Stimulated activated CD4-positive, alpha-beta T cell treated with anti-CD3 and anti-CD28 coated beads, Interleukin-1b, Interleukin-23, amount 100 ng/mL, for 4 hours (primary cell): ENCODE measurements around the gene PAXX.
"Not testable (repeated sequence)": the region's sequence is repeated elsewhere in the genome, so short reads cannot be mapped to it uniquely, and the experiment has no call there.

Experiments
- DNase-seq, 2 donors: peaks; one replicate each; pipeline ENCODE4 v3.0.0-alpha.2; 2020; ENCODE audit warnings: low read depth in 2 of 2

PAXX gene

DNA sequence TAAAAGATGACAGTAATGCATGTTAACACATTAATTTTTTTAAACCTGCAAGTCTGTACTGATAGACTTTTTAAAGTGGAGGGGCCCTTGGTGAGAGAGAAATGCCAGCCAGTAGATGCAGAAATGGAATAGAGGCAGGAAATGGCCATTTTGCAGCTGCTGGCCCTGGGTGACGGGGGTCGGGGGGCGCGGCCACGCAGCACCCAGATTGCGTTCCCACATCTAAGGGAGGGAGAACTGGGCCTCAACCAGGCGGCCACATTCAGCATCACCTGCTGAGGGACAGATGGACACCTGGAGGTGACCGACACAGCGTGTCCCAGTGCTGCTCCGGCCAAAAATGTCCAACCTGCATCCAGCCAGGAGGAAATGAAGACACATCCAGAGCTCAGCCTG is 10.4 kb downstream of the PAXX start:
- no peak for DNase-seq

DNA sequence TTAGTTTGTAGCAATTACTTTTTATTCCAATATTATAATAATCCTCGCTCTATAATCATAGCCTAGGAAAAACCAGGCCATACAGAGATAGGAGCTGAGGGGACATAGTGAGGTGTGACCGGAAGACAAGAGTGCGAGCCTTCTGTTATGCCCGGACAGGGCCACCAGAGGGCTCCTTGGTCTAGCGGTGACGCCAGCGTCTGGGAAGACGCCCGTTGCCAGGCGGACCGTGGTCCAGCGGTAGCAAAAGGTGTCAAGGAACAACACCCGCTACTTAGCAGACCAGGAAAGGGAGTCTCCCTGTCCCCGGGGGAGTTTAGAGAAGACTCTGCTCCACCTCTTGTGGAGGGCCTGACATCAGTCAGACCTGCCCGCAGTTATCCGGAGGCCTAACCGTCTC is 12.1 kb downstream of the PAXX start:
- DNase-seq, result not testable (repeated sequence)

DNA sequence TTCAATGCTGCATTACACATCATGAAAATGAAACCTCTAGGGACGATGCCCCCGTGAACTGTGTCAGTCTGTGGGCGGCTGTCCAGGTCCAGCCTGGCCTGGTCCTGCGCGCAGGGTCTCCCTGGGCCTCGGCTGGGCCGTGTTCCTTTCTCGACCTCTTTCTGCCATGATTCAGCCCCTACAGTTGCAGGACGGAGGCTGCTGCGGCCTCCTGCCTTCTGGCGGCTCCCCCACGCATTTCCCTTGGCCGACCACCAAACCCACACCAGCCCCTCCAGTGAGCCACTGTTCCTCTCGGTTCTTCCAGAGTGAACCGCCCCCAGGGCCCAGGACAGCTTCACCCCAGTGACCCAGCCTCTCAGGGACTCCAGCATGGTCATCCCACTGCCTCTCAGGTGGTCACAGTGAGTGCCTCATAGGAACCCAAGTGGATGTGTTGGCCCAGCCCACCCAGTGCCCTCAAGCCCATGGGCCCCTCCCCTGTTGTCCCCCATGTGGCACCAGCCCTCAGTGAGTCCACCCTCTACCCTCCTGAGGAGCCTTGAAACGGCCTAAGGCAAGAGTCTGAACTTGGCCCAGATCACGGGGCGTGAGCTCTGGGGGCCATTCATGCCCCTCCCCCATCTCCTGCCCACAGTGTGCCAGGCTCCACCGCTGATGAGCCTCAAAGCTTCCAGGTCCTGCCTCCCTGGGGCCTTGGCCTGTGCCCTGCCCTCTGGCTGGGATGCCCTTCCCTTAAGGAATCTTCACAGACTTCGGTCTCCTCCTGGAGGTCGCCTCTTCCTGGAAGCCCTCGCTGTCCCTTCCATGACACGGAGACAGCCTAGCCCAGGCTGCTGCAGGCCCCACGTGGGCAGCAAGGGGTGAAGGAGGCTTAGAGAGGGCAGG is 14.1 kb downstream of the PAXX start:
- no peak for DNase-seq

DNA sequence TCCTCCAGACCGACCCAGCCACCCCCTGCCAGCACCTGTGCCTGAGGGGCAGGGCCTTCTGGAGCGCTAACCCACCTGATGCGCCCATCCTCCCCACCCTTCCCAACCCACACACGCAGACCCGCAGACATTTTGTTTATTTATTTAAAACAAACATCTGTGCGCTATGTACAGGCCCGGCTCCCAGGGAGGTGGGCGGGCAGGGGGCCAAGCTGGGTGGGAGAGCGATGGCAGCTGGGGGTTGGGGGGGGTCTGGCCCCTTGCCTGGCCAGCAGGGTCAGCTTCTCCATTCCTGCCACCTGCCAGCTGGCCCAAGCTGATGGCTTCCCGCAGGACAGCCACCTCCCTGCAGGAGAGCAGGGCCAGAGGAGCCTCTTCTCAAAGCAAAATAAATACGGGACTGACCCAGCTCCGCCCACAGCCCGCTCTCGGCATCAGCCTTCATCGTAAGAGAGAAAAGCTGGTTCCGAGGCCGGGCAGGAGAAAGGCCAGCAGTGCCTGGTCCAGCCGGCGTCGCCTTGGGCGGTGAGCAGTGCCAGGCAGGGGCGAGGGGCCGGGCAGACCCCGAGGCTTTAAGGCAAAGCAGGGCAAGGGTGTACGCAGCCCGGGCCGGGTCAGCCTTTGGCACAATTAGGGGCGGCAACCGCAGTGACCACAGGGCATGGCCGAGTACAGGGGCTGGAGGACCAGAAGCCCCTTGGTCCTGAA is 15.0 kb downstream of the PAXX start:
- DNase-seq, result no peak

DNA sequence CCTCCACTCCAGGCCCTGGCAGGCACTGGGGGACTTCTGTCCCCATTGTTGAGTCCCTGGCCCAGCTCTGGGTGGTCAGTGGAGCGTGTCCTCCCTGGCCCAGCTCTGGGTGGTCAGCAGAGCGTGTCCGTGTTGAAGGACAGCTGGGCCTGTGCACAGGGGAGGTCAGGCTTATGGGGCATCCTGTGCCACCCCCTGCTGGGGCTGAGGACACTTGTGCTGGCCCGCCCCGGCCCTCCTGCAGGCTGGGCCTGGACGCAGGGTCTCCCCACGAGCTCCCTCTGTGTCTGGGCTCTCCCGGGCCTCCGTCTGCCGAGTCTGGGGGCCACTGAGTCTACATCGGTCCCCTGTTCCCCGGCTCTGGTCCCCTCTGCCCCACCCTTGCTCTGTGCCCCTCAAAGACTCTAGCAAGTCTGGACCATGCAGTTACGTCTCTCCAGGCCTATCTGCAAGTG is 15.6 kb downstream of the PAXX start:
- no peak for DNase-seq

DNA sequence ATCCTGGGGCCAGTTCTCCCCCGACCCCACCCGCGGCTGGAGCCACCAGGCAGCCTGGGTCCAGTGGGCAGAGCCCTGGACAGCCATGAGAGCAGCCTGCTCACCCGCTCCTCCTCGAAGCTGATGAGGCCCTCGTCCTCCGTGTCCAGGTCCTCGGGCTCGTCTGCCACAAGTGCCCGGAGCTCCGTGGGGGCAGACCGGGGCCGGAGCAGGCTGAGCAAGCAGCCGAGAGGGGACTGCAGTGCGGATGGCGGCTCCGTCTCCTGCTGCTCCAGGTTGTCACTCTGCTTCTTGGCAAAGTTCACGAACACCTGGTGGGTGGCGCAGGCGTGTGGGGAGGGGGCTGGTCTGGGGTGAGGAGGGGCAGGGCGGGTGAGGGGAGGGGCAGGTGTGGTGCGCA is 16.1 kb downstream of the PAXX start:
- DNase-seq, result no peak

DNA sequence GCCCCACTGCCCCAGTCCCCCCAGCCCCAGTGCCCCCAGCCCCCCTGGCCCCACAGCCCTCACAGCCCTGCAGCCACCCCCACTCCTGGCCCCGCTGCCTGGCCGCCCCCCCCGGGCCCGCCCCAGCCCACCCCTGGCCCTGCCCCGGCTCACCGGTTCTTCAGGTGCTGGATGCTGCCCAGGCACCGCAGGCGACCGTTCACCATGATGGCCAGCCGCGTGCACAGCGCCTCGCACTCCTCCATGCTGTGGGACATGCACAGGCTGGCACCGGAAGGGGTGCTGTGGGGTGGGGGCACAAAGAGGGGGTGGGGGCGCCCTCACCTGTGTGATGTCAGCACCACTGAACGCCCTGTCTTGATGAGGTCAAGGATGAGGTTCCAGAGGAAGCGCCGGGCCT is 17.0 kb downstream of the PAXX start:
- DNase-seq, result no peak

DNA sequence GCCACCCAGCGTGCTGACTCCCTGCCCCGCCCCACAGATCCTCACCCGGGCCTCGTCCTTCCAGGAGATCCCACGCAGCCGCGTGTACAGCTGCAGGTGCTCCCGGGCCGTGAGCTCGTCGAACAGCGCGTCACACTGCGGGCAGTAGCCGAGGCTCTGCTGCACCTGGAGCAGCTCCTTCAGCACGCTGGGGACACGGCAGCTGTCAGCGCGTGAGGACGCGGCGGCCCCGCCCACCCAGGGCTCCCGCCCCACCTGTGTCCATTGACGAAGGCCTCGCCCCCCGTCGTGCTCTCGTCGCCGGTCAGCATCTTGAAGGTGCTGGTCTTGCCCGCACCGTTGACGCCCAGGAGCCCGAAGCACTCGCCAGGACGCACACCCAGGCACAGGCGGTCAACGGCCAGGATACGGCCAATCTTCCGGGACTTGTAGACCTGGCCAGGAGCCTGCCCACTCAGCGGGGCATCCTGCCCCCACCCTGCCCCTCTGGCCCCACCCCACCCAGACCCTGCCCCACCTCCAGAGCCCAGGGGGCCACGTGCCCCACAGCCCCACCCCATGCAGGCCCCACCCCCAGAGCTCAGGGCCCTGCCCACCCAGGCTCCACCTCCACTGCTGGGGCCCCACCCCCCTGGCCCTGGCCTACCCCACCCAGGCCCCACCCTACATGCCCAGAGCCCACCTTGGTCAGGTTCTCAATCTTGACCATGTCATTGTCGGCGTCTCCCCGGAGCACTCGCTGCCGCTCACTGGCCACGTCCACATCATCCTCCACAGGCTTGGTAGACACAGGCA is 17.9 kb downstream of the PAXX start:
- DNase-seq, result no peak

DNA sequence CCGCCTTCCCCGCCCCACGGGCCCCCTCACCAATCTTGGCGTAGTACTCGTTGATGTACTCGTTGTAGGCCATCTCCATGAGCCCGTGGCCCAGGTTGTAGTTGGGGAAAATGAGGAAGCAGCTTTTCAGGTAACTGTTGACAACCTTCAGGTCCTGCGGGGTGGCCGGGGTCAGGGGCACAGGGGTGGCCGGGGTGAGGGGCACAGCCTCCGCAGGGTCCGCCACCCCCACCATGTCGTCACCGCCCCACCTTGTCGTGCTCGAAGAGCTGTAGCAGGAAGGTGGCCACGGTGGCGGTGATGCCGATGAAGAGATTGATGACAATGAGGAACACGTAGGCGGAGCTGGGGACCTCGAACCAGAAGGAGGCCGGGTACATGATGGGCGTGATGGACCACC is 18.9 kb downstream of the PAXX start:
- no peak for DNase-seq

DNA sequence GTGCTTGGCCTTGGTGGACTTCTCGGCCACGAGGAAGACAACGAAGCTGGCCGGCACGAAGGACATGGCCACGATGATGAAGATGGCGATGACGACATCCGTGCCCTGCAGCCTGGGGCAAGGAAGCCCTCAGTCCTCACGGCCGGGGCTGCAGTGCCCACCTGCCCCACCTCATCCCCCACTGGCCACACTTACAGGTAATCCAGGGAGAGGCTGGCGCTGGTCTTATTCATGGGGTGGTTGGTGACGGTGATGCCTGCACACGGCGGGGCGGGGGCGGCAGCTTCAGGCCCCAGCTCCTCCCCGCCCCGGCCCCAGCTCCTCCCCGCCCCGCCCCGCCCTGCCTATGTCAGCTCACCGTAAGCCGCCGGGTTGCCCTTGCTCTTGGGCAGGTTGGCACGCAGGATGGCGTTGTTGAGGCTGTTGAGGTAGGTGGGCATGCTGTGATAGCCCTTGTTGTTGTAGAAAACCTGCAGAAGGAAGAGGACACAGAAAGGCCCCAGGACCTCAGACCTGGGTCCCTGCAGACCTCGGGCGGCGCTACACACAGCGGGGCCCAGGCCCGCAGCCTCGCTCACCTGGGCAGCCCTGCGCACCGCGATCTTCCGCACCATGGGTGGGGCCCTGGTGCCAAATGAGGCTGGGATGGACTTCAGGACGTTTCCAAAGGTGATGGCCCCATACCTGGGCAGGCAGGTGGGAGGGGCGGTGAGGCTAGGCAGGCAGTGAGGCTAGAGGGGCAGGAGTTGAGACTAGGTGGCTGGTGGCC is 19.9 kb downstream of the PAXX start:
- DNase-seq, result no peak

DNA sequence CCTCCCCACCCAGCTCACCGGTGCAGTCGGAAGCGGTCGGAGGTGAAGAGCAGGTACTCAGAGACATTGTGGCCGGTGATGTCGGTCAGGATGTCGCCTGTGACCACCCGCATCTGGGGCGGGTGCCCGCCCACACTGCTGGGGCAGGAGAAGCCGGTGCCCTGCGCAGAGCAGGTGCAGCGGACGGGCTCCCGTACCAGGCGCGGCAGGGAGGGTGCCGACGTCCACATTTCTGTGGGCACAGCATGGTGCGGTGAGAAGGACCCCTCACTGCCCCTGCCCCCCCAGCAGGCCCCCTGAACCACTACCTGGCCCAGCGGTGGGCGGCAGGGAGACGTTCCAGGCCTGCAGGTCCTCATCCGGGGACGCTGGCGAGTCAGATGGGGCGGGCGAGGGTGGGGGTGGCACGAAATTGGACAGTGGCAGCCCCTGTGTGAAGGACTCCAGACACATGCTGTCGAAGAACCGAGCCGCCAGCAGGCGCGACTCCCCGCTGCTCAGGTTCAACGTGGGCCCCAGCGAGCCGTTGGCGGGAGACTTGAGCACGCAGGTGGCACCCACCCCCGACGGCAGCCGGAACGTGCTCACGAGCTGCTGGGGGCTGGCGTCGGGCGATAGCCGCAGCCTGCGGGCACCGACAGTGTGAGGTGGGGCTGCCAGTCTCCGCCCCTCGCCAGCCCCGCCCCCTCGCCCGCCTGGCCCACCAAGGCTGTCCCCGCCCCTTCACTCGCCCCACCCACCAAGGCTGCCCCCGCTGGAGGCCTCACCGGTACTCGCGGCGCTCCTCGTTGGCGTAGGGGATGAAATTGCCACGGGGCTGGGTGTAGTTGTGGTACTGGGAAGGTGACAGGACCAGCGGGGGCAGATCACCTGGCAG is 20.7 kb downstream of the PAXX start:
- DNase-seq, result no peak

DNA sequence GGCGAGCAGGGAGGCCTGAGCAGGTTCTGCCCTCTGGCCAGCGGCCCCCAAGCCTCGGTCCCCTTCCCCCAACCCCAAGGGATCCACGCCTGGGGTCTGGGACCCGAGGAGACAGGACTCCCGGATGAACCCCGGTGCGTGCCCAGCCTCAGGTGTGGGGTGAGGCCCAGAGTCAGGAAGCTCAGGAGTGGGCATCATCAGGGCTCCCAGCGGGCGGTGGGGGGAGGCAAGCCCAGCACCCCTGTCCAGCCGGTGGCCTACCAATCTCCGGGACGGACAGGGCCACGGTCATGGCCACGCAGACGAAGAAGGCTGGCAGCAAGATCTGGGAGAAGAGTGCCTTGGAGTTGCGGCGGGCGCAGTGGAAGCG is 21.3 kb downstream of the PAXX start:
- no peak for DNase-seq

DNA sequence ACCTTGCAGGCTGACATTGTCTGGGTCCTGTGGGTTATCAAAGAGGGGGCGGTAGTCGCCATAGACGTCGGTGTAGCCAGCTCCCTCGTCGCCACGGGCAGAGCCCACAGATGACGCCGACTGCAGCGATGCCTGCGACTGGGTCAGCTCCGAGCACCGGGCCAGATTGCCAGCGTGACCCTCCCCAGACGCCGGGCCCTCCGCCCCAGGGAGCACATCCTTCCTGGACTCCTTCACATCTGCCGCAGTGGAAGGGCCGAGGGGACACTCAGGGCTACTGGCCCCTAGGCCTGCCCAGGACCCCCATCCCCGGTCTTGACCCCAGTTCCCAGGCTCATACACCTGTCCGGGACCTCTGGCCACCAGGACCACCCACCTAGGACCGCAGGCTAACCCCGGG is 21.9 kb downstream of the PAXX start:
- DNase-seq, result no peak

DNA sequence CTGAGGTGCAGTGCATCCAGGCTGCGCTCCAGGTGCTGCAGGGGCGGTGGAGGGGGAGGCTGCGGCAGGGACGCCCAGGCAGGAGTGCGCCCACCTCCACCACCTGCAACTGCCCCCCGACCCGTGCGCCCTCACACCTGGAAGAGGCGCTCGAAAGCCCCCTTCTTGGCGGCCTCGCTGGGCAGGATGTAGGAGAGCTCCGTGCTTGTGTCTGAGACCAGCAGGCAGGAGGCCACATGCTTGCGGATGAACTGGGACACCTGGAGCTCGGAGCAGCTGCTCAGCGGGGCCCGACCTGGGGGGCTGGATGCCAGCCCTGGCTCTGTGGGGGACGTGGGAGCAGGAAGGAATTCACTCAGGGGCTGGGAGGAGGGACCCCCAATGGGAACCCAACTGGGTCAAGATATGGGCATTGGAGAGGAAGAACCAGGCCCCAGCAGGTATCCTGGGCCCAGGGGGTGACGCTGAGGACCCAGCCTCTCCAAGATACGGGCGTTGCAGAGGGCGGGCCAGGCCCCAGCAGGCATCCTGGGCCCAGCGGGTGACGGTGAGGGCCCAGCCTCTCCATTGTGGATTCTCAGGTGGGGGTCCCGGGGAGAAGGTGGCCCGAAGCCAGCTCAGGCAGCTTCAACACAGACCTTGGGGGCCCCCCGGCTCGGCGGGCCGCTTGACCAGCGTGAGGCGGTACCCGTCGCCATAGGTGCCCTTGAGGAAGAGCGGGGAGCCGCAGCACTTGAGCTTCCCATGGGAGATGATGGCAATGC is 22.7 kb downstream of the PAXX start:
- no peak for DNase-seq

DNA sequence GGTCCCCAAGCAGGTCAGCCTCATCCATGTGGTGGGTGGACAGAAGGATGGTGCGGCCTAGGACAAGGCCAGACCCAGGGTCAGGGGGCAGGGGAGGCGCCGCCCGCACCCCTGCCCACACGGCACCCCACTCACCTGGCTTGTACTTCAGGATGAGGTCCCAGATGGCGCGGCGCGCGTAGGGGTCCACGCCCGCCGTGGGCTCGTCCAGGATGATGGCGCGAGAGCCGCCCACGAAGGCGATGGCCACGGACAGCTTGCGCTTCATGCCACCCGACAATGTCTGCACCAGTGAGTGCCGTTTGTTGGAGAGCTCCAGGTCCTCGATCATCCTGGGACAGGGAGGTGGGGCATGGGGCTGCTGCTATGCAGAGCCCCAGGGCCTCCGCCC is 23.3 kb downstream of the PAXX start:
- no peak for DNase-seq

DNA sequence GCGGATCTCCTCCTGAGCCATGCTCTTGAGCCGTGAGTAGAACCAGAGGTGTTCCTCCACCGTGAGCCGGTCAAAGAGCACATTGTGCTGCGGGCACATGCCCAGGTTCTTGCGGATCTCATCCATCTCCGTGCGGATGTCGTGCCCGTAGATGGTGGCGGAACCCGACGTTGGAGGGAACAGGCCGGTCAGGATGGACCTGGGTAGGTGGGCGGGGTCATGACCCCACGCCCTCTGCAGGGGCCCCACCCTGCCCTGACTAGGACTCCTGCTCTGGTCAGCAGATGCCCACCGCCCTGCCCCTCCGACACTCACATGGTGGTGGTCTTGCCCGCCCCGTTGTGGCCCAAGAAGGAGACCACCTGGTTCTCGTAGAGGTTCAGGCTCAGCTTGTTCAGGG is 23.8 kb downstream of the PAXX start:
- DNase-seq, result no peak

DNA sequence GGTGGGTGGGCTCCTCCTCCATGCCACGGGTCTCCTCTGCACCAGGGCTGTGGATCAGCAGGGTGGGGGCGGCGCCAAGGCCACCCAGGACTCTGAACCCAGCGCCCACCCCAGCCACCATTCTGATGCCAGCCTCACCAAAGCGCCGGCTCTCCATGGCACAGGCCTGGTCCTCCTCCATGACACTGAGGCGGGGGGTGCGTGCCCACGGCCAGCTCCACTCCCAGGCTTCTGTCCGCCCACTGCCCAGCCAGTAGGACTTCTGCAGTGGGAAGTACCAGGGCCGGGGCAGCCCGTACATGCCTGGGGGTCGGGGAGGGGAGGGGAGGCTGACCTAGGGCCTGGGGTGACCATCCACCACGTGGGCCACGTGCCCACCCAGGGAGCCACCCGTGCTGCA is 24.2 kb downstream of the PAXX start:
- DNase-seq, result no peak

DNA sequence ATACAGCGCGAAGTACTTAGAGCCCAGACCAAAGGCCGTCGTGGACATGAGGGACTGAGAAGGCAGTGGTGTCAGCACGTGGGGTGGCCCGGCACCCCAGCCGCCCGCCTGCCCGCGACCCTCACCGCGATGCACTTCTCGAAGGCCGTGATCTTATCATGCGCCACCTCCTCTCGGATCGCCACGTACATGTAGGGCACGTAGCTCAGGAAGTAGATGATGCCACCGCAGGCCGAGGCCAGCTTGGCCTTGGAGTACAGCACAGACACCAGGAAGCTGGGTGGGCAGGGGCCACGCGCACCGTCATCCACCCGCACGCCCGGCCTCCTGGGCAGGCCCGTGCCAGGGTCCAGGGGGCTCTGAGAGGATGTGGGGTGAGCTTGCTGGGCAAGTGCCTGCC is 24.8 kb downstream of the PAXX start:
- DNase-seq, result no peak

DNA sequence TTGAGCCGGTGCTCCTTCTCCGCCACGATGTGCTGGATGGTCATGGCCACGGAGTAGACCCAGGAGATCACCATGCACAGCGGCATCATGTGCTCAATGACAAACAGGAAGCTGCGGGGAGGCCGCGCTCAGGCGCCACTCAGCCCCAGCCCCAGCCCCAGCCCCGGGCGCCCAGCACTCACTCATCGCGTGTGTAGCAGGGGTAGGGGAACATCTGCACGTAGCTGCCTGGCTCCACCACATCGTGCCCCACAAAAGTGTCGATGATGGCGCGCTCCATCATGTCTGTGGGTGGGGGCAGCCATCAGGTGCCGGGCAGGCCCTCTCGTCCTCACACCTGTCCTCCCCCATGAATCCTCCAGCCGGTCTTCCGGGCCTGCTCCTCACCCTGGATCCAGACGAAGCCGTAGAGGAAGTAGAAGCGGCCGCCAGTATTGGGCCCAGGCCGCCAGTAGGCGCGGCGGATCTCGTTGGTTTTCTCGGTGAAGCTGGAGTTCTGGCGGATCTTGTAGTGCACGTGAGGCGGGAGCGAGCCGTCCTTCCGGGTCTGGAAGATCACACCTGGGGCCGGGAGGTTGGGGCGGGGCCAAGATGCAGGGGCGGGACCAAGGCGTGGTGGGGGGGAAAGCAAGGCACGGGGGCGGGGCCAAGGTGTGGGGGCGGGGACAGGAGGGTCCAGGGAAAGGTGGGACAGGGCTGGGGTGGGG is 25.7 kb downstream of the PAXX start:
- no peak for DNase-seq
